HG03280 (cell line): Measurements from ENCODE around the gene RPL39L.

ENCODE experiments used
- ATAC-seq: cut with Tn5 transposase; IDR thresholded peaks from one replicate; pipeline ENCODE4 v1.9.1; 2021; ENCODE audit warnings: mild to moderate bottlenecking, moderate library complexity; ENCODE audit not compliant: unreplicated experiment

The RPL39L gene

GRCh38 chr3:187102073-187102634 is 37.1 kb downstream of the RPL39L start:
- ATAC-seq, result no peak

GRCh38 chr3:187101184-187102072 is 37.9 kb downstream of the RPL39L start:
- peak; percentile 63 for ATAC-seq

- ATAC-seq, result no peak
Observed at GRCh38 chr3:187098923-187099512, 40.3 kb downstream of the RPL39L start.

- no peak for ATAC-seq
Observed at GRCh38 chr3:187093320-187093719, 46.0 kb downstream of the RPL39L start.

GRCh38 chr3:187088701-187089100 is 50.6 kb downstream of the RPL39L start:
- ATAC-seq, result no peak

- ATAC-seq, result no peak
Observed at GRCh38 chr3:187086831-187087230, 52.5 kb downstream of the RPL39L start.

- no peak for ATAC-seq
Observed at GRCh38 chr3:187085933-187086332, 53.4 kb downstream of the RPL39L start.

- ATAC-seq, result no peak
Observed at GRCh38 chr3:187085021-187085666, 54.2 kb downstream of the RPL39L start.

- no peak for ATAC-seq
Observed at GRCh38 chr3:187084580-187084979, 54.7 kb downstream of the RPL39L start.

- no peak for ATAC-seq
Observed at GRCh38 chr3:187084126-187084525, 55.2 kb downstream of the RPL39L start.

GRCh38 chr3:187082758-187083375 is 56.4 kb downstream of the RPL39L start:
- ATAC-seq, result no peak

- ATAC-seq, result no peak
Observed at GRCh38 chr3:187080799-187081450, 58.4 kb downstream of the RPL39L start.

GRCh38 chr3:187079090-187080022 is 59.9 kb downstream of the RPL39L start:
- ATAC-seq, result no peak

- ATAC-seq, result no peak
Observed at GRCh38 chr3:187077537-187077936, 61.8 kb downstream of the RPL39L start.

GRCh38 chr3:187077085-187077484 is 62.2 kb downstream of the RPL39L start:
- ATAC-seq, result no peak

GRCh38 chr3:187076297-187076696 is 63.0 kb downstream of the RPL39L start:
- ATAC-seq, result no peak

- ATAC-seq, result no peak
Observed at GRCh38 chr3:187074846-187075245, 64.5 kb downstream of the RPL39L start.

- no peak for ATAC-seq
Observed at GRCh38 chr3:187073581-187074098, 65.7 kb downstream of the RPL39L start.

GRCh38 chr3:187072511-187072910 is 66.8 kb downstream of the RPL39L start:
- no peak for ATAC-seq
